GM12892 (cell line): ENCODE measurements around the gene CD1B.

Source experiments
- POLR2A ChIP-seq: IDR thresholded peaks from 2 replicates; pipeline ENCODE4 v1.6.1; 2011; ENCODE audit warnings: low read depth, low read length, control low read depth
- POLR2AphosphoS5 ChIP-seq: IDR thresholded peaks from 2 replicates; pipeline ENCODE4 v1.6.1; 2011; ENCODE audit warnings: low read depth, low read length, control low read depth
- TAF1 ChIP-seq: IDR thresholded peaks from 2 replicates; pipeline ENCODE4 v1.6.1; 2011; ENCODE audit warnings: low read depth, mild to moderate bottlenecking, control low read depth, low read length, borderline replicate concordance

- TF ChIP-seq POLR2A, result no peak
- TF ChIP-seq POLR2AphosphoS5, result no peak
- no peak for TF ChIP-seq TAF1
These were observed 2.2 kb upstream of the CD1B start for GRCh38 chr1:158333405-158334155.
